BJ (cell line): Measurements from ENCODE around the gene MAN2A1. TPM values are rescaled to one million over a fixed set of nuclear protein-coding genes. Genes with fewer than 3 reads are reported as not detected.

Source experiments
- CTCF ChIA-PET: fragments of 350-600 bp; formaldehyde crosslinking; extraction: SDS; loops from one replicate; lab custom pipeline; 2021; ENCODE audit warnings: antibody characterized with exemption, inconsistent platforms; lab: Yijun Ruan, JAX
- POLR2A ChIA-PET: fragments of 300-600 bp; sonication (Branson Sonifier 250); formaldehyde crosslinking; extraction: SDS; loops from one replicate; lab custom pipeline; 2021; ENCODE audit warnings: antibody characterized with exemption; lab: Charles Lee
- DNase-seq: peaks from one replicate; pipeline ENCODE4 v3.0.0-alpha.2; 2011; ENCODE audit warnings: low read depth
- H3K27me3 ChIP-seq: 2 replicates; pipeline ENCODE4 v1.6.0; 2011; ENCODE audit warnings: low read length; ENCODE audit not compliant: control insufficient read depth, insufficient read depth
- H3K36me3 ChIP-seq: 2 replicates; pipeline ENCODE4 v1.5.1; 2011; ENCODE audit warnings: low read length; ENCODE audit not compliant: control insufficient read depth, insufficient read depth
- H3K4me3 ChIP-seq: 2 replicates; pipeline ENCODE4 v1.5.1; 2011; ENCODE audit warnings: low read depth, mild to moderate bottlenecking, control low read depth, low read length
- CTCF ChIP-seq: IDR thresholded peaks from 2 replicates; pipeline ENCODE4 v1.5.1; 2011; ENCODE audit warnings: low read depth, mild to moderate bottlenecking, control low read depth, inconsistent platforms, low read length, moderate library complexity; ENCODE audit not compliant: insufficient read depth
- polyA plus RNA-seq: library from polyadenylated mRNA; depleted of rRNA; stranded (reverse); fragments of >200 nt; gene quantifications from 2 replicates; pipeline ENCODE4 v1.2.3, GENCODE V29; 2011

The MAN2A1 gene
- polyA plus RNA-seq, 1 experiment = 18.4 TPM

- Histone ChIP-seq H3K36me3 (no peaks in the 10 kb centered on the region), H3K27me3 (no peaks in the 10 kb centered on the region), H3K4me3 (no peak overlapping the region)
- TF ChIP-seq CTCF = no peak
- POLR2A ChIA-PET = interaction anchor here (0.7 kb wide), 2 partner anchors 176 to 686 kb away, joined by 3 read pairs; no protein-coding TSS in a partner anchor
- no peak for DNase-seq
- CTCF ChIA-PET = interaction anchor here (0.9 to 1.4 kb wide), 4 partner anchors 12 to 934 kb away, joined by 3 to 5 read pairs (median 4); no protein-coding TSS in a partner anchor
Measured at GRCh38 chr5:109691996-109692395, 2.3 kb downstream of the MAN2A1 start.

GRCh38 chr5:109692852-109693251, 3.1 kb downstream of the MAN2A1 start:
- ChIA-PET POLR2A (interaction anchor here (0.6 kb wide), 1 partner anchor 930 kb away, joined by 3 read pairs; no protein-coding TSS in a partner anchor), CTCF (interaction anchor here (0.7 to 1.4 kb wide), 4 partner anchors 11 to 144 kb away, joined by 3 to 5 read pairs (median 3); no protein-coding TSS in a partner anchor)
- no peak overlapping the region for H3K4me3 ChIP-seq

GRCh38 chr5:109693535-109694400, 4.0 kb downstream of the MAN2A1 start:
- CTCF ChIA-PET = interaction anchor here (1.2 kb wide), 1 partner anchor 16 kb away, joined by 3 read pairs; no protein-coding TSS in a partner anchor
- no peak for TF ChIP-seq CTCF
- POLR2A ChIA-PET = interaction anchor here (0.6 kb wide), 1 partner anchor 137 kb away, joined by 6 read pairs; no protein-coding TSS in a partner anchor
- H3K36me3 ChIP-seq = no peaks in the 10 kb centered on the region
- DNase-seq = no peak
- no peak overlapping the region for H3K4me3 ChIP-seq
- no peaks in the 10 kb centered on the region for H3K27me3 ChIP-seq

More at GRCh38 chr5:109692852-109693251, 3.1 kb downstream of the MAN2A1 start:
- no peaks in the 10 kb centered on the region for H3K27me3 ChIP-seq
- no peaks in the 10 kb centered on the region for H3K36me3 ChIP-seq
- no peak for DNase-seq
- no peak for TF ChIP-seq CTCF

GRCh38 chr5:109694451-109694891, 4.7 kb downstream of the MAN2A1 start:
- ChIA-PET POLR2A (interaction anchor here (0.6 kb wide), 1 partner anchor 137 kb away, joined by 6 read pairs; no protein-coding TSS in a partner anchor), CTCF (no interaction called here)
- DNase-seq = no peak
- no peak for TF ChIP-seq CTCF
- Histone ChIP-seq H3K27me3 (no peaks in the 10 kb centered on the region), H3K36me3 (no peaks in the 10 kb centered on the region), H3K4me3 (no peak overlapping the region)
